K562 (cell line): Measurements from ENCODE around the gene NRM. TPM values are rescaled to one million over a fixed set of nuclear protein-coding genes. Genes with fewer than 3 reads are reported as not detected.
A peak's percentile ranks its signal among the peaks of the same experiment; 100 is the strongest.

Experiments used
- CREM ChIP-seq: IDR thresholded peaks from 2 replicates; pipeline ENCODE4 v1.6.1; 2014; ENCODE audit warnings: antibody characterized with exemption, low read depth
- EP300 ChIP-seq: IDR thresholded peaks from 2 replicates; pipeline ENCODE4 v1.6.1; 2012; ENCODE audit warnings: low read length, improper control_type of control experiment
- FOXK2 ChIP-seq, 2 experiments: fragments of 450-650 bp; IDR thresholded peaks in 1 of 2; conservative IDR thresholded peaks in 1 of 2; 2 replicates each; pipeline ENCODE4 v1.6.1; 2016; ENCODE audit warnings: low read depth in 2 of 2, mild to moderate bottlenecking in 1 of 2
- HMBOX1 ChIP-seq: sonication (generic); IDR thresholded peaks from 2 replicates; pipeline ENCODE4 v1.6.1; 2016
- HMGN3 ChIP-seq: IDR thresholded peaks from 2 replicates; pipeline ENCODE4 v1.6.1; 2011; ENCODE audit warnings: borderline replicate concordance, low read depth, mild to moderate bottlenecking, mixed read lengths, low read length; ENCODE audit not compliant: insufficient read length; ENCODE audit errors: extremely low read depth
- NR1H2 ChIP-seq: sonication (generic); formaldehyde crosslinking; IDR thresholded peaks from 2 replicates; pipeline ENCODE4 v1.4.0; 2020; ENCODE audit warnings: mild to moderate bottlenecking, missing genetic modification reagents
- PREB ChIP-seq: sonication (generic); formaldehyde crosslinking; IDR thresholded peaks from 2 replicates; pipeline ENCODE4 v1.8.1; 2023; ENCODE audit warnings: mild to moderate bottlenecking, missing genetic modification reagents
- RBM25 ChIP-seq: fragments of 200-400 bp; formaldehyde crosslinking; IDR thresholded peaks from 2 replicates; pipeline ENCODE4 v1.6.1; 2018; ENCODE audit warnings: low read length, low read depth, moderate library complexity; ENCODE audit not compliant: severe bottlenecking
- RNF2 ChIP-seq: sonication (generic); IDR thresholded peaks from 2 replicates; pipeline ENCODE4 v1.6.1; 2016
- YY1 ChIP-seq, 3 experiments: IDR thresholded peaks; 2 replicates each; pipeline ENCODE4 v1.6.1; 2011; ENCODE audit warnings: low read length in 2 of 3, mild to moderate bottlenecking in 2 of 3, moderate library complexity in 2 of 3, borderline replicate concordance in 1 of 3, control low read depth in 1 of 3, low read depth in 1 of 3; ENCODE audit not compliant: insufficient read depth in 3 of 3, insufficient replicate concordance in 2 of 3, control insufficient read depth in 1 of 3, insufficient read length in 1 of 3; ENCODE audit errors: extremely low read depth in 1 of 3
- ZNF133 ChIP-seq: fragments of 250-450 bp; sonication (Bioruptor Pico); IDR thresholded peaks from 2 replicates; pipeline ENCODE4 v1.4.0; 2020; ENCODE audit warnings: mild to moderate bottlenecking
- polyA plus RNA-seq, 8 experiments: library from polyadenylated mRNA; depleted of rRNA in 4 of 8; stranded (reverse) in 5 of 8; unstranded in 3 of 8; fragments of >200 nt; fragmentation: Nextera tagmentation in 2 of 8; fragmentation: Illumina TruSeq in 1 of 8; extraction: Ambion mirVana in 2 of 8; extraction: Trizol in 1 of 8; gene quantifications; 2 replicates each; pipeline versions ENCODE4 v1.2.1 to v1.2.3, GENCODE V29; 2011 to 2014; ENCODE audit warnings: inconsistent platforms in 1 of 8, missing spikeins in 1 of 8
- total RNA-seq, 7 experiments: library from RNA; depleted of rRNA in 6 of 7; stranded (reverse); fragments of >200 nt in 6 of 7; fragmentation: Illumina TruSeq in 2 of 7; extraction: Trizol in 2 of 7; gene quantifications; 2 replicates each; pipeline versions ENCODE4 v1.2.1 to v1.2.3, GENCODE V29; 2011 to 2021; ENCODE audit warnings: low replicate concordance in 1 of 7
- TF ChIP-seq, protein P1 (sequence below): fragments of 450-650 bp; IDR thresholded peaks from 2 replicates; pipeline ENCODE4 v1.6.1; 2016; ENCODE audit warnings: mild to moderate bottlenecking, moderate library complexity

NRM gene
- total and polyA plus RNA-seq, 9 of the 15 experiments (the other 6 are each of a cell fraction or from before 2014, with no cell fraction given) = 9.7 to 58.2 (median 18.1) TPM

DNA sequence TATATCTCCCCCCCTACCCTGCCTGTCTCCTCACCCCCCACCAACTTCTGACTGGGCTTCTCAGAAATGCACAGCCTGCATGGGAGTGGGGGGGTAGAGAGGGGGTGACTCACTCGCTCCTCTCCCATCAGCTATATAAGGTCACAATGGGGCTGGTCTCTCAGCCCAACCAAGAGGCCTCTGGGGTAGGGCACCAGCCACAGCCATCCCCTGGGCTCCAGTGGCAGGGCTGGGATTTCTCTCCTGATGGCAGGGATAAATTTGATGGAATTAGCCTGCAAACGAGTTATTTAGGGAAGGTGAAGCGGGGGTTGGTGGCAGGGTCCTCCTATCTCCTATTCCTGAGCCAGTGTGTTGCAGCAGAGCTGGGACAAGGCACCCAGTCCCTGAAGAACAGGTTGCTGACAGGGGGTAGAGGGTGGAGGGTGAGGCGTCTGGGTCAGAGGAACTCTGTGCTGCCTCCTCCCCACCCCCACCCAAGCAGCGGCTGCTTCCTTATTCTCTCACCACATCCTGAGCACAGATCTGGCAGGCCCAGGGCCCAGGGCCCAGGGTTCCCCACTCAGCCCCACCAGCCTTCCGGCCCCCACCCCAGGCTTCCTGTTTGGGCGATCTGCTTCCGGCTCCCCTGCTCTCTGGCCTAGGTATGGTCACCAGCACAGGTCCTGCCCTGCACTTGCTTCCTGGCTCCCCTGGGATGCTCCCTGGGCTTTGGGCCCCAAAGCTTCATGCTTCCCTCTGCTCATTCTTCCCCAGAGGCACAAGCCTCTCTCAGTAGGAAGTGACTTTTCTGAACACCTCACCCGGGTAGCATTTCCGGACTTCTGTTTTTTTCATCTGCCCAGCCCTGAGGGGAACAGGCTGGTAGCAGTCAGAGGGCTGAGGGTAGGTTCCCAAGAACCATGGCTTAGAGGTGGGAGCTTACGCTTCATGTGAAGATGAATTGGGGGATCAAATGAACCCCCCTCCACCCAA lies 8.4 kb downstream of the NRM start (continued):
- TF ChIP-seq PREB = 0 out of 2 replicates have a peak, but pooled peaks have one; percentile 55
- TF ChIP-seq, protein P1, sequence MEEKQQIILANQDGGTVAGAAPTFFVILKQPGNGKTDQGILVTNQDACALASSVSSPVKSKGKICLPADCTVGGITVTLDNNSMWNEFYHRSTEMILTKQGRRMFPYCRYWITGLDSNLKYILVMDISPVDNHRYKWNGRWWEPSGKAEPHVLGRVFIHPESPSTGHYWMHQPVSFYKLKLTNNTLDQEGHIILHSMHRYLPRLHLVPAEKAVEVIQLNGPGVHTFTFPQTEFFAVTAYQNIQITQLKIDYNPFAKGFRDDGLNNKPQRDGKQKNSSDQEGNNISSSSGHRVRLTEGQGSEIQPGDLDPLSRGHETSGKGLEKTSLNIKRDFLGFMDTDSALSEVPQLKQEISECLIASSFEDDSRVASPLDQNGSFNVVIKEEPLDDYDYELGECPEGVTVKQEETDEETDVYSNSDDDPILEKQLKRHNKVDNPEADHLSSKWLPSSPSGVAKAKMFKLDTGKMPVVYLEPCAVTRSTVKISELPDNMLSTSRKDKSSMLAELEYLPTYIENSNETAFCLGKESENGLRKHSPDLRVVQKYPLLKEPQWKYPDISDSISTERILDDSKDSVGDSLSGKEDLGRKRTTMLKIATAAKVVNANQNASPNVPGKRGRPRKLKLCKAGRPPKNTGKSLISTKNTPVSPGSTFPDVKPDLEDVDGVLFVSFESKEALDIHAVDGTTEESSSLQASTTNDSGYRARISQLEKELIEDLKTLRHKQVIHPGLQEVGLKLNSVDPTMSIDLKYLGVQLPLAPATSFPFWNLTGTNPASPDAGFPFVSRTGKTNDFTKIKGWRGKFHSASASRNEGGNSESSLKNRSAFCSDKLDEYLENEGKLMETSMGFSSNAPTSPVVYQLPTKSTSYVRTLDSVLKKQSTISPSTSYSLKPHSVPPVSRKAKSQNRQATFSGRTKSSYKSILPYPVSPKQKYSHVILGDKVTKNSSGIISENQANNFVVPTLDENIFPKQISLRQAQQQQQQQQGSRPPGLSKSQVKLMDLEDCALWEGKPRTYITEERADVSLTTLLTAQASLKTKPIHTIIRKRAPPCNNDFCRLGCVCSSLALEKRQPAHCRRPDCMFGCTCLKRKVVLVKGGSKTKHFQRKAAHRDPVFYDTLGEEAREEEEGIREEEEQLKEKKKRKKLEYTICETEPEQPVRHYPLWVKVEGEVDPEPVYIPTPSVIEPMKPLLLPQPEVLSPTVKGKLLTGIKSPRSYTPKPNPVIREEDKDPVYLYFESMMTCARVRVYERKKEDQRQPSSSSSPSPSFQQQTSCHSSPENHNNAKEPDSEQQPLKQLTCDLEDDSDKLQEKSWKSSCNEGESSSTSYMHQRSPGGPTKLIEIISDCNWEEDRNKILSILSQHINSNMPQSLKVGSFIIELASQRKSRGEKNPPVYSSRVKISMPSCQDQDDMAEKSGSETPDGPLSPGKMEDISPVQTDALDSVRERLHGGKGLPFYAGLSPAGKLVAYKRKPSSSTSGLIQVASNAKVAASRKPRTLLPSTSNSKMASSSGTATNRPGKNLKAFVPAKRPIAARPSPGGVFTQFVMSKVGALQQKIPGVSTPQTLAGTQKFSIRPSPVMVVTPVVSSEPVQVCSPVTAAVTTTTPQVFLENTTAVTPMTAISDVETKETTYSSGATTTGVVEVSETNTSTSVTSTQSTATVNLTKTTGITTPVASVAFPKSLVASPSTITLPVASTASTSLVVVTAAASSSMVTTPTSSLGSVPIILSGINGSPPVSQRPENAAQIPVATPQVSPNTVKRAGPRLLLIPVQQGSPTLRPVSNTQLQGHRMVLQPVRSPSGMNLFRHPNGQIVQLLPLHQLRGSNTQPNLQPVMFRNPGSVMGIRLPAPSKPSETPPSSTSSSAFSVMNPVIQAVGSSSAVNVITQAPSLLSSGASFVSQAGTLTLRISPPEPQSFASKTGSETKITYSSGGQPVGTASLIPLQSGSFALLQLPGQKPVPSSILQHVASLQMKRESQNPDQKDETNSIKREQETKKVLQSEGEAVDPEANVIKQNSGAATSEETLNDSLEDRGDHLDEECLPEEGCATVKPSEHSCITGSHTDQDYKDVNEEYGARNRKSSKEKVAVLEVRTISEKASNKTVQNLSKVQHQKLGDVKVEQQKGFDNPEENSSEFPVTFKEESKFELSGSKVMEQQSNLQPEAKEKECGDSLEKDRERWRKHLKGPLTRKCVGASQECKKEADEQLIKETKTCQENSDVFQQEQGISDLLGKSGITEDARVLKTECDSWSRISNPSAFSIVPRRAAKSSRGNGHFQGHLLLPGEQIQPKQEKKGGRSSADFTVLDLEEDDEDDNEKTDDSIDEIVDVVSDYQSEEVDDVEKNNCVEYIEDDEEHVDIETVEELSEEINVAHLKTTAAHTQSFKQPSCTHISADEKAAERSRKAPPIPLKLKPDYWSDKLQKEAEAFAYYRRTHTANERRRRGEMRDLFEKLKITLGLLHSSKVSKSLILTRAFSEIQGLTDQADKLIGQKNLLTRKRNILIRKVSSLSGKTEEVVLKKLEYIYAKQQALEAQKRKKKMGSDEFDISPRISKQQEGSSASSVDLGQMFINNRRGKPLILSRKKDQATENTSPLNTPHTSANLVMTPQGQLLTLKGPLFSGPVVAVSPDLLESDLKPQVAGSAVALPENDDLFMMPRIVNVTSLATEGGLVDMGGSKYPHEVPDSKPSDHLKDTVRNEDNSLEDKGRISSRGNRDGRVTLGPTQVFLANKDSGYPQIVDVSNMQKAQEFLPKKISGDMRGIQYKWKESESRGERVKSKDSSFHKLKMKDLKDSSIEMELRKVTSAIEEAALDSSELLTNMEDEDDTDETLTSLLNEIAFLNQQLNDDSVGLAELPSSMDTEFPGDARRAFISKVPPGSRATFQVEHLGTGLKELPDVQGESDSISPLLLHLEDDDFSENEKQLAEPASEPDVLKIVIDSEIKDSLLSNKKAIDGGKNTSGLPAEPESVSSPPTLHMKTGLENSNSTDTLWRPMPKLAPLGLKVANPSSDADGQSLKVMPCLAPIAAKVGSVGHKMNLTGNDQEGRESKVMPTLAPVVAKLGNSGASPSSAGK = no peak
- TF ChIP-seq HMGN3 = peak; percentile 64
- no peak for TF ChIP-seq HMBOX1
- 0 out of 4 replicates have a peak, but pooled peaks of 1 of the 2 experiments have one; percentile 8 for TF ChIP-seq FOXK2 (conservative IDR thresholded peaks at IDR 0.05 in 1 of 2, IDR thresholded peaks at IDR 0.05 in 1 of 2; ENCODE audit: low read depth in 2 of 2)
- no peak for TF ChIP-seq ZNF133
- peak in 2 of 3 experiments; percentile 57 to 76 for TF ChIP-seq YY1 (IDR thresholded peaks at IDR 0.05; ENCODE audit: borderline replicate concordance in 1 of 3, control insufficient read depth in 1 of 3, extremely low read depth in 1 of 3, insufficient read depth in 3 of 3, insufficient read length in 1 of 3, insufficient replicate concordance in 2 of 3, low read depth in 1 of 3, low read length in 2 of 3)
- TF ChIP-seq EP300 = peak; percentile 49
- TF ChIP-seq CREM = peak; percentile 61
- no peak; the same call in 1 of the 2 replicates for TF ChIP-seq NR1H2 (CRISPR knock-in tag)
- TF ChIP-seq RBM25 = no peak
- peak; percentile 95; the same call in 1 of the 2 replicates for TF ChIP-seq RNF2
